Urinary bladder (tissue), 4 donors: Measurements from ENCODE around the gene TBX2. TPM values are rescaled to one million over a fixed set of nuclear protein-coding genes. Genes with fewer than 3 reads are reported as not detected.
A peak's percentile ranks its signal among the peaks of the same experiment; 100 is the strongest.

Experiments
- DNase-seq: peaks from one replicate; pipeline ENCODE4 v3.0.0-alpha.2; 2015; ENCODE audit errors: extremely low spot score
- H3K27ac ChIP-seq: one replicate; pipeline ENCODE4 v1.5.1; 2013; ENCODE audit warnings: low read depth, mild to moderate bottlenecking, moderate library complexity
- H3K36me3 ChIP-seq: one replicate; pipeline ENCODE4 v1.6.1; 2013; ENCODE audit warnings: mild to moderate bottlenecking, moderate library complexity; ENCODE audit not compliant: insufficient read depth
- H3K4me1 ChIP-seq: one replicate; pipeline ENCODE4 v1.6.1; 2013; ENCODE audit warnings: mild to moderate bottlenecking, moderate library complexity; ENCODE audit not compliant: insufficient read depth
- H3K4me3 ChIP-seq: one replicate; pipeline ENCODE4 v1.5.1; 2013; ENCODE audit warnings: low read depth, low read length
- WGBS: extraction: QIAGEN DNeasy Blood & Tissue Kit; methylation state at CpG from one replicate; pipeline ENCODE4 v1.1.7; 2013; 5-methylcytosine and 5-hydroxymethylcytosine counted together
- polyA plus RNA-seq: library from polyadenylated mRNA; stranded (reverse); fragments of 200-250 nt; gene quantifications from one replicate; pipeline ENCODE4 v1.2.3, GENCODE V29; 2013
- total RNA-seq: library from RNA; depleted of rRNA; stranded (reverse); fragments of >200 nt; gene quantifications from one replicate; pipeline ENCODE4 v1.2.3, GENCODE V29; 2014
- donor health status: healthy with polysubstance abuse.
- donor health status: healthy.

Gene TBX2
- total and polyA plus RNA-seq, 2 donors: 26.4 to 56.3 TPM

DNA sequence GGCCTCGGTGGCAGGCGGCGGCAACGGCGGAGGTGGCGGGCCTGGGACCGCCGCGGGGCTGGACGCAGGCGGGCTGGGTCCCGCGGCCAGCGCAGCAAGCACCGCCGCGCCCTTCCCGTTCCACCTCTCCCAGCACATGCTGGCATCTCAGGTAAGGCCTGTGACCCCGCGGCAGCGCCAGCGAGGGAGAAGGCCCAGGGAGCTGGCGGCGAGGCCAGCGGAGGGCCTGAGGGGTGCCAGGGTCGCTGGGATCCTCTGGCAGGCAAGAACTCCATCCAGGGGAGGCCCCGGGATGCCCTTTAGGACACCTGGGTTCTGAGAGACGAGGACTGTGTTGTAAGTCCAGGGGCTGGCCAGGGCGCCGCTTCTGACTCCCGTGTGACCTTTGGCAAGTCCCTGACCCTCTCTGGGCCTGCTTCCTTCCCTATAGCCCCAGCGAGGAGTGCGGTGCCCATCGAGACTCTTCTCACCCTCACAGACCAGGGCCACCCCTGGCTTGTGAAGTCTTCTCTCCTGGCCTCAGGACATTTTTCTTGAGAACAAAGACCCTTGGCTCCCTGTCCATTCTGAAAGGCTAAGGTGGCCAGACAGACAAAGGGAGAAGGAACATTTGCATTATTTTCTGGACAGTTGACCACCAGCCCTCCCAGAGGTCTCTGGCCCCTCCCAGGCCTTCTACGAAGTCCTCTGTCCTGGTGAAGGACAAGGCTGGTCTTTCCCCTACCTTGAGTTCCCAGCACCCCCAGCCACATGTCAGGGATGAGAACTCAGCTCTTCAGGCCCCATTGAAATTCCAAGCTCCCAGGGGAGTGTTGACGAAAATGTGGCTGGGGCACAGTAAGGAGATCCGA is 6.3 kb downstream of the TBX2 start:
- 24% methylated on average over 37 of the region's 37 CpGs for WGBS
- Histone ChIP-seq H3K4me3 (peak overlapping the region; percentile 94), H3K36me3 (peaks cover 2% of the 10 kb centered on the region), H3K27ac (peak overlapping the region; percentile 91), H3K4me1 (no peaks in the 10 kb centered on the region)
- DNase-seq: no peak

DNA sequence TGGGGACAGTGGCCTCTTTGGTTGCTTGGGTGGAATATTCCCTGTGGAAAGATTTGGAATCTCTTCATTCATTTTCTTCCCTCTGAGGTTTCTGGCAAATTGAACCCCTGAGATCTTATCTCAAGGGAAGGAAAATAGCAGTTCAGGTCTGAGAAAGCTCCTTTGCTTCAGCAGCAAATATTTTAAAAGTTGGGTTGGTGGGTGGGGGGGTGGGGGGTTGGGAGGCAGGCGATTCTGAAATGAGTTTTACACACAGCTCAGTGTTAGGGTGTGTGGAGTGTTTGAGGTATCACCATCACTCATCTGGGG is 6.8 kb downstream of the TBX2 start:
- peaks cover 2% of the 10 kb centered on the region for H3K36me3 ChIP-seq
- 16% methylated on average over 1 of the region's 1 CpG for WGBS
- no peak for DNase-seq
- no peaks in the 10 kb centered on the region for H3K4me1 ChIP-seq
- H3K27ac ChIP-seq: peak overlapping the region; percentile 91
- H3K4me3 ChIP-seq: peak overlapping the region; percentile 94

DNA sequence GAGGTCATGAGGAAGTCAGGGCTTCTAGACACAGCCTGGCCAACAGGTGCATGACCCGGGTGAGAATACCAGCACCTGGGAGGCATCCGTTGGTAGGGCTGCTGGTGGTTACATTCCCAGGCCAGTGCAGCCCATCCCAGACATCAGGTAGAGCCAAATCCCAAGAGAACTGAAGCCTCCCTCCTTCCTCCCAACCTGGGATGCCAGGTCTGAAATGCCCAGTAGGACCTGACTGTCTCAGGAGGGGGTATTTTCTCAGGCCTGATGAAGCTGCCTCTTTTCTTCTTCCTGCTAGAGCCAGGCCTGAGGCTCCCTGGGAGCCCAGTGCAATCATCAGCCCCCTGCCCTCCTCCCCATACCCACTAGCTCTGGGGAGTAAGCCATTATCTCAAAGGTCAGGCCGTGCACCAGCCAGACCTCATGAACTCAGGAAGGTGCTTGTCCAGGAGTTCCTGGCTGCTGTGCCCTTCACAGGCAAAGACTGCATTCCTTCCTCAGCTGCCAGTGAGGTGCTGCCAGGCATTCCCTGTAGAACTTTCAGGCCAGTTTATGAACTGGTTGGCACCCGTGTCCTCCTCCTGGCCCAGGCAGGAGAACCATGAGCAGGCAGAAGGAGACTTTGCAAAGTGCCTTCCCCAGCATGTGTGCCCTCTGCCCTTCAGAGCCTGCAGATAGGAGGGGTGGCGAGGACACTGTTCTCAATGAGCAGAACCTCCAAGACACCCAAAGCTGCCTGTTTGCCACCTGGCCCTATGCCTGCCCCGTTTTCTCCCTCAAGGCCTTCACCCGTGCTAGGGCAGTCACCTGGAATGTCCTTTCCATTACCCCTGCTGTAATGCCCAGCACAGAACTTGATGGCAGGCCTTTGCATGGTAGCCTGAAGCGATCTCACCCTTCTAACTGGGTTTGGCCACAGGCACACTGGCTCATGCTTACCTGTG is 7.6 kb downstream of the TBX2 start:
- DNase-seq: no peak
- Histone ChIP-seq H3K27ac (peak overlapping the region; percentile 13), H3K4me3 (no peak overlapping the region), H3K4me1 (no peaks in the 10 kb centered on the region), H3K36me3 (peaks cover 2% of the 10 kb centered on the region)
- 38% methylated on average over 8 of the region's 8 CpGs for WGBS

DNA sequence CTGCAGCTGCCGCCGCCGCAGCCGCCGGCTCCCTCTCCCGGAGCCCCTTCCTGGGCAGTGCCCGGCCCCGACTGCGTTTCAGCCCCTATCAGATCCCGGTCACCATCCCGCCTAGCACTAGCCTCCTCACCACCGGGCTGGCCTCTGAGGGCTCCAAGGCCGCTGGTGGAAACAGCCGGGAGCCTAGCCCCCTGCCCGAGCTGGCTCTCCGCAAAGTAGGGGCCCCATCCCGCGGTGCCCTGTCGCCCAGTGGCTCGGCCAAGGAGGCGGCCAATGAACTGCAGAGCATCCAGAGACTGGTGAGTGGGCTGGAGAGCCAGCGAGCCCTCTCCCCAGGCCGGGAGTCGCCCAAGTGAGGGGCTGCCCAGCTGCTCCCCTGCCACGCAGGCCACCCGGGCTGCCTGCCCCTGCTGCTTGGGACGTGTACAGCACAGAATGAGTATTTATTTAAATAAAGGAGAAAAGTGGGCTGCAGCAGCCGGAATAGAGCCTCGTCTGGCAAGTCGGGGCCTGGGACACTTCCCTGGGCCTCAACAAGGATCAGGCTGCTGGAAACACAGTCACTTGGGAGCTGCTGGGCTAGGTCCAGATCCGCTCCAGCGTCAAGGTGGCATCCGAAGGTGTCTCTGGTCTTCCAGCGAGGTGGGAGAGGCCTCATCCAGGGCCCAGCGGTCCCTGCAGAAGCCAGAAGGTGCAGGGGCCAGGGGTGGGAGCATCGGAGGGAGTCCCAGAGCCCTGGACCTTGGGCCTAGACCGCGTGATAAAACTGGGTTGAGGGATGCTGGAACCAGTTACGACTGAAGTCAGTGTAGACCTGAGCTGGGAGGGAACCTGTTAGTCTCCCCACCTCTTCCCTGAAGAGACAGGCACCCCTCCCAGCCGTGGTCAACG is 8.8 kb downstream of the TBX2 start:
- Histone ChIP-seq H3K27ac (peak overlapping the region; percentile 70), H3K4me1 (no peaks in the 10 kb centered on the region), H3K36me3 (no peaks in the 10 kb centered on the region), H3K4me3 (peak overlapping the region; percentile 7)
- WGBS: 31% methylated on average over 41 of the region's 41 CpGs
- DNase-seq: no peak

DNA sequence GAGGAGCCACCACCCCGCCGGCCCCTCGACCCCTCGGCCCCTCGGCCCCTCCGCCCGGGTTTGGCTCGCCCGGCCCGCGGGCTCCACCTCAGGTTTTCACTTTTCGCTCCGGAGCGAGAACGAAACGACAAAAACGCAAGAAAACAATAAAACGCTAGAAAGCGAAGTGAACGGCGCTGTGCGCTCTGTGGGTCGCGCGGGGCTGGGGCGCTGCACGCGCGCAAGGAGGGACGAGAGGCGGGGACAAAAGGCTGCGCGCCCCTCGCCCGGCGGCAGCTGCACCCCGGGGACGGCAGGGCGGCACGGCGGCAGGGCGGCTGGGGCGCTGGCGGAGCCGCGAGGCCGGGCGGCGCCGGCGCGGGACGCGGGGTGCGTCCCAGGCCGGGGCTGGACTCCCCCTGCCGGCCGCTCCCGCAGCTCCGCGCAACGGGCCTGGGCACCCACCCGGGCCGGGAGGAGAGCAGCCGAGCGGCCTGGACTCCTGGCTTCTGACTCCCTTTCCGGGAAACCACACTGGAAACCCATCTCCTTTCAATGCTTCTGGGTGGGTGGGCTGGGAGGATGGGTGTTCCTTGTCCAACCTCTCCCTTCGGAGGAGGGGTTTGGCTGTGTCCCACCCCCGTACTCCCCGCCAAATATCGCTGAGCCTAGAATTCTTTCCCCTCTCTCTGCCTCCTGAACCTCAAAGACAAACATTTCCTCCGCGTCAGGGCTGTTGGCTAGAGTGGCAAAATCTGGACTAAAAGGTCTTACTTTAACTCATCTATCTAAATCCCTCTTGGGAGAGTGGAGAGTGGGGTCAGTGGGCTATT is 9.9 kb downstream of the TBX2 start:
- no peaks in the 10 kb centered on the region for H3K4me1 ChIP-seq
- peak overlapping the region; percentile 70 for H3K27ac ChIP-seq

DNA sequence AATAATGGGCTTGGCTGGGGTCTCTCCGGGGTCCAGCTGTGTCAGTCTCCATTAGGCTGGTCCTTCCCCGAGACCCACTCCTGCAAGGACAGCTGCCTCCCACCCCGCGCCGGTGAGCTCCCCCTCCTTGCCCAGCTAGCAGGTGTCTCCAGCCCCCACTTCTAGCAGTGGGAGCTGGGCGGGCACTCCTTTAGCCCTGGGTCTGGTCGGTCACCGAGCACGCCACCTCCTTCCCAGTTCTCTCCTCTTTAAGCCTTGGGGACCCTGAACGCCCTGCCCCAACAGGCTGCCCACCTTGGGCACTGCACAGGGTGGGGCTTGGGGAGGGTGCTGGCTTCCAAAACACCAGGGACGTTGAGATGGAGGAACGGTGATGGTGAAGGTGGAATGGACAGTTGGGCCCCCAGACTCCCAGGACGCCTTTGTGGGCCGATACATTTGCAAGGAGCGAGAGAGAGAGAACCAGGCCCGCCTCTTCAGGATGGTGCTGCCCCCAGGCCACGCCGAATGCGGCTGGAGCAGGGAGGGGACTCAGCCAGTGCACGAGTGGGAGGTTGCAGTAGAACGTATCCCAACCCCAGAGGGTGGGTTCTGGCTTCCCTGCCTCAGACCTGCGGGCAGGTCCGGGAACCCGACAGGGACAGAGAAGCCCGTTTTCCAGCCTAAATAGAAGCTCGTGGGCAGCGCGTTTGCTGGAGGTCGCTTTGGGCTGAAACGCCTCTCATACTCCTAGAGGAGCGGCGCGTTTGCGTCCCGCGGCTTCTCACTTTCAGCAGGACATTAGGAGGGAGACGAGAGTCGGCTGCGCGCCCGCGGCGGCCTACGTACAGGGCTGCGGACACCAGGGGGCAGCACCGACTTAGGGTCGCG is 10.7 kb downstream of the TBX2 start:
- no peaks in the 10 kb centered on the region for H3K4me1 ChIP-seq
- peak overlapping the region; percentile 53 for H3K4me3 ChIP-seq
- no peak for DNase-seq
- H3K27ac ChIP-seq: peak overlapping the region; percentile 93
- WGBS: 8% methylated on average over 48 of the region's 48 CpGs
- H3K36me3 ChIP-seq: no peaks in the 10 kb centered on the region

More for the DNA sequence above, 9.9 kb downstream of the TBX2 start:
- peak; percentile 81 for DNase-seq
- WGBS: under 1% methylated on average over 69 of the region's 73 CpGs
- Histone ChIP-seq H3K4me3 (peak overlapping the region; percentile 53), H3K36me3 (no peaks in the 10 kb centered on the region)

DNA sequence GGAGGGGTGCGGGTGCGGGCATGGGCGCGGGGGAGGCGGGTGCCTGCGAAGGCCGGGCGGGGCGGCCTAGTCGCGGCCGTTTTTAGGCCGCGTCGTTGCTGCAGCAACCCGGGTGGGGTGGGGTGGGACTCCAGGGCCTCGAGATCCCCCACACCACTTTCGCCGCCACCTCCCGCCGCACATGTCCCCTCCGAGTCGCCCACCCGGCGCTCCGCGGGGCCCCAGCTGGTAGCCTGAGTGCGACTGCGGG is 11.3 kb downstream of the TBX2 start:
- Histone ChIP-seq H3K4me3 (peak overlapping the region; percentile 53), H3K27ac (peak overlapping the region; percentile 93), H3K4me1 (no peaks in the 10 kb centered on the region), H3K36me3 (no peaks in the 10 kb centered on the region)
- DNase-seq: no peak
- 3% methylated on average over 29 of the region's 29 CpGs for WGBS

DNA sequence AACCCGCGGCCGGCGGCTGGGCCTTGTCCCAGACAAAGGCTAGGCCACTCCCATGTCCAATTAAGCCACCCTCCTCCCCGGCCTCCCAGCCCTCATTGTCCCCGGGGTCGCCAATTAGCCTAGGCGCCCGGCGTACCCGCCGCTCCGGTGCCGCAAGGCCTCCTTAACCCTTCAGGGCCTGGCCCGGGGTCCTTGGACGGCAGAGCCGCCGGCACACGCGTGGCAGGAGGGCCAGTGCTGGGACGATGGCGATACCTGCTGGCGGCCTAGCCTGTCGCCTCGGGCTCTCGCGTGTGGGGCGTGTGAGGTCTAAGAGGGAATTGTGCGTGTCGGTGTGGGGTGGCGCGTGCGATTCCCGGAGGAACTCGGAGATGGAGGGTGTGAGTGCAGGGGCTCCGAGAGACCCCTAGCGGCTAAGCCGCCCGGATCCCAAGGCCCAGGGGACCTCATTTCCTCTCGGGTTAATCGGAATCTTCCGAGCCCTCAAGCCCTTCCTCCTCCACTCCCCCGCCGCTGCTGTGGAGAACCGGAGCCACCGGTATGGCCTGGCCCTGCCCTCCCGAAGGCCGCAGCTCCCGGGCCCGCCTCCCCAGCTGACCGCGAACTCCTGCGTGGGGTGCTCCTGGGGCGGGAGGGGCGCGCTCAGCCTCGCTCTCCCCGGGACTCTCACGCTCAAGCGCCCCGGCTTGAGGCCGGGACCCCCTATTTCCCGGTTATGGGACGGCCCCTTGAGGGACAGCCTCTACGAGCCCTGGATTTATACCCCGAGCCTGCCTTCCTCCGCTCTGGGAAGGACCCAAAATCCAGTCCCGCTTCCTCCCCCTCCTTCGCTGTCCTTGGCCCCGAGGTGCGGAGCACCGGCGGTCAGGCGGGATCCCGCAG is 11.9 kb downstream of the TBX2 start:
- H3K27ac ChIP-seq: peak overlapping the region; percentile 93
- WGBS: 2% methylated on average over 75 of the region's 75 CpGs
- DNase-seq: no peak
- H3K36me3 ChIP-seq: no peaks in the 10 kb centered on the region
- H3K4me1 ChIP-seq: no peaks in the 10 kb centered on the region
- peak overlapping the region; percentile 53 for H3K4me3 ChIP-seq

DNA sequence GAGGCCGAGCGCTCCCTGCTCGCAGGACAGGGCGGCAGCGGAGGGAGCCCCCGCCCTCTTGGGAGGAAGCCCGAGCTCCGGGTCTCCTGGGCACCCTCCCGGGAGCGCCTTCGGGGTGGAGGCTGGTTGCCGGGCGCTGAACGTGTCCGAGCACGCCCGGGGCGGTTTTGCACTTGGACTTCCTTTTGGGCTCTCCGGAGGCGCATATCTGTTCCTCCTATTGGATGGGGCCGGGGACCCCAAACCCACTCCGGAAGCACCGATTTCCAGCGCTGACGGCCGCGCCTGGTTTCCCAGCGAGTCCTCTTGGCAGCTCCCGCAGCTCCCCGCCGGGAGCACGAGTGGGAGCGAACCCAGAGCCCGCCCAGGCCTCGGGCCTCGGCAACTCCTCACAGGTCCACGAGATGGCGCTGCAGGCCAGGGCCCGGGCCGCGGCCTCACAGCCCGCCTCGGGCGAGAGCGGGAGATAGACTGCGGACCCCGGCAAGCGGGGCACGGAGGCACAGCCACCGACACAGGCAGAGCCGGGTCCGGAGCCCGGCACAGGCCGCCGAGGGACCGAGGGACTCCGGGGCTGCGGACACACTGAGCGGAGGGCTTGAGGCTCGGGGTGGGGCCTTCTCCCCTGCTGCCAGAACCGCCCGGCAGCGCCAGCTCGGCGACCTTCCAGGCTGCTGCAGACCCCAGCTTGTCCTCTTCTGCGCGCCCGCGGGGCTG is 12.7 kb downstream of the TBX2 start:
- H3K36me3 ChIP-seq: no peaks in the 10 kb centered on the region
- peak overlapping the region; percentile 53 for H3K4me3 ChIP-seq
- peak overlapping the region; percentile 93 for H3K27ac ChIP-seq
- no peaks in the 10 kb centered on the region for H3K4me1 ChIP-seq
- WGBS: under 1% methylated on average over 69 of the region's 69 CpGs
- DNase-seq: no peak

DNA sequence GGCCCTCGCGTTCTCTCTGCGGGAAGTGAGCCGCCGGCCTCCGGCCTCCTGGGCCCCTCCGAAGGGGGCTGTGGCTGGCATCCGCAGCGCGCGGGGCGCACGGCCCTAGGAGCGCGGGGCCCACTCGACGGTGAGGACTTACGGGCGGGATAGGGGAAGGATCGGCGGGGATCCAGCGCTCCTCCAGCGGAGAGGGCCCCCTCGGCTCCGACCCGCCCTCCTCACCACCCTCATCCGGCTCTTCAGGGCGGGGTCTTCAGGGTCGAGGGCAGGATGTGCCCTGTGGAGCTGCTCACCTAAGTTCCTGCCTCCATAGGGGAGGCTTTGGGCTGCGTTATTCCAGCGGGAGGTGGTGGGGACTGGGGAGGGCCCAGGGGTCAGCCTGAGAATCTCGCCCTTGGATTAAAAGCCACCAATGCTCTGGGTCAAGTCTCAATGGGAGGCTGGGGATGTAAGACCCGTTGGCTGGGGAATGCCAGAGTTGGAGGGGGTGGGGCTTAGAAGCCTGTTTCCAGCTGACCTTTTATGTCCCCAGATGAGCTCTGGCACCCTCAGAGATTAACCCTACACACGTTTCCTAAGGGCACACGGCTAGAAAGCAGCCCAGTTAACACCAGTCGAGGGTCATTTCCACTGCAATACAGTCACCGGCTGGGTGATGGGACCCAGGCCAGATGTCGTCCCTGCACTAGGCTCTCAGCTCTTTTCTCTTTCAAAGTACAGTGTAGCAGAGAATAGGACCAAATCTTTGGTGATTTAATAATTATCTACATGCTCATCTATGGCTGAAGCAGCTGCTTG is 13.4 kb downstream of the TBX2 start:
- no peak for DNase-seq
- WGBS: 6% methylated on average over 38 of the region's 38 CpGs
- Histone ChIP-seq H3K27ac (peak overlapping the region; percentile 58), H3K4me3 (peak overlapping the region; percentile 53), H3K36me3 (no peaks in the 10 kb centered on the region), H3K4me1 (no peaks in the 10 kb centered on the region)
